GM11168 (cell line): ENCODE data around the gene PPP6R3.

Source experiments
- in situ Hi-C: fragments of 300-500 bp; cut with MboI; formaldehyde crosslinking; loops from one replicate; pipeline ENCODE4 v1.12.0; 2022; ENCODE audit warnings: low sequenced_read_pairs; ENCODE audit not compliant: unreplicated experiment

Gene PPP6R3

GRCh38 chr11:68480852-68481510, 20.4 kb downstream of the PPP6R3 start:
- in situ Hi-C loops: no loop called here

GRCh38 chr11:68481579-68482240, 21.2 kb downstream of the PPP6R3 start:
- in situ Hi-C loops: no loop called here

GRCh38 chr11:68488623-68489022, 28.1 kb downstream of the PPP6R3 start:
- in situ Hi-C loops: no loop called here

DNA sequence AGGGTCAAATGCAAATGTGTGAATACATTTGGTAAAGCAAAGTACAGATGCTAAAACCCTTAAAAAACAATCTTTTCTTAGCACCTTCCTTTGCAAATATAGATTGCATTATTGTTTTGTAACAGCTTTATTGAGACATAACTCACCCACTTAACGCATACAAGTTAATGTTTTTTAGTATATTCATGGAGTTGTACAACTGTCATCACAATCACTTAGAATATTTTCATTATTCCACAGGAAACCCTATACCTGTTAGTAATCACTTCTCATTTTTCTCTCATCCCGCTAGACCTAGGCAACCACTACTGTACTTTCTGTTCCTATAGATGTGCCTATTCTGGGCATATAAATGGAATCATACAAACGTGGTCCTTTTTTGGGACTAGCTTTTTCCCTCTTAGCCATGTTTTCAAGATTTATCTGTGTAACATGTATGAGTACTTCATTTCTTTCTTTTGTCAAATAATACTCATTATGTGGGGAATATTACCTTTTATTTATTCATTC, 34.7 kb downstream of the PPP6R3 start:
- in situ Hi-C loops: no loop called here

DNA sequence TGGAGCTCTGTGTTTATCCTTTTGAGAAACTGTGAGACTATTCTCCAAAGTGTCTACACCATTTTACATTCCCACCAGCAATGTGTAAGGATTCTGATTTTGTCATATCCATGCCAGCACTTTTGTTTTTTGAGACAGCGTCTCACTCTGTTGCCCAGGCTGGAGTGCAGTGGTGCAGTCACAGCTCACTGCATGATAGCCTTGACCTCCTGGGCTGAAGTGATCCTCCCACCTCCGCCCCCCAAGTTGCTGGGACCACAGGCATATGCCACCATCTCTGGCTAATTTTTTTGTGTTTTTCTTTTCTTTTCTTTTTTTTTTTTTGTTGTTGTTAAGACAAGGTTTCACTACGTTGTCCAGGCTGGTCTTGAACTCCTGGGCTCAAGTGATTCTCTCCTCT, 35.3 kb downstream of the PPP6R3 start:
- in situ Hi-C loops: no loop called here

DNA sequence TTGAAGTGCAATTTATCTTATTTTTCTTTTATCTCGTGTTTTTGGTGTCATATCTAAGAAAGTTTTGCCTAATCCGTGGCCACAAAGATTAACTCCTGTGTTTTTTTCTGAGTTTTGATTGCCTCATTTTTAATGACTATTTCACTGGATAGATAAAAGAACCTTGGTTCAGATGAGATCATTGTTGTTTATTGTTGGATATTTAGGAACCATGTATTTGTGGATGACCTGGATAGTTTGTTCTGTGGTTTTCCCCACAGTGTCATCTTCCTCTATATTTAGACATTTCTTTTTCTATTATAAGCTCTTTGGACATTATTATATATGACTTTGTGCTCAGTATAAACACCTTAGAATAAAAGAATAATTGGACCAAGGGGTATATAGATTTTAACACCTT, 37.2 kb downstream of the PPP6R3 start:
- in situ Hi-C loops: no loop called here

GRCh38 chr11:68498321-68498720, 37.8 kb downstream of the PPP6R3 start:
- in situ Hi-C loops: no loop called here

DNA sequence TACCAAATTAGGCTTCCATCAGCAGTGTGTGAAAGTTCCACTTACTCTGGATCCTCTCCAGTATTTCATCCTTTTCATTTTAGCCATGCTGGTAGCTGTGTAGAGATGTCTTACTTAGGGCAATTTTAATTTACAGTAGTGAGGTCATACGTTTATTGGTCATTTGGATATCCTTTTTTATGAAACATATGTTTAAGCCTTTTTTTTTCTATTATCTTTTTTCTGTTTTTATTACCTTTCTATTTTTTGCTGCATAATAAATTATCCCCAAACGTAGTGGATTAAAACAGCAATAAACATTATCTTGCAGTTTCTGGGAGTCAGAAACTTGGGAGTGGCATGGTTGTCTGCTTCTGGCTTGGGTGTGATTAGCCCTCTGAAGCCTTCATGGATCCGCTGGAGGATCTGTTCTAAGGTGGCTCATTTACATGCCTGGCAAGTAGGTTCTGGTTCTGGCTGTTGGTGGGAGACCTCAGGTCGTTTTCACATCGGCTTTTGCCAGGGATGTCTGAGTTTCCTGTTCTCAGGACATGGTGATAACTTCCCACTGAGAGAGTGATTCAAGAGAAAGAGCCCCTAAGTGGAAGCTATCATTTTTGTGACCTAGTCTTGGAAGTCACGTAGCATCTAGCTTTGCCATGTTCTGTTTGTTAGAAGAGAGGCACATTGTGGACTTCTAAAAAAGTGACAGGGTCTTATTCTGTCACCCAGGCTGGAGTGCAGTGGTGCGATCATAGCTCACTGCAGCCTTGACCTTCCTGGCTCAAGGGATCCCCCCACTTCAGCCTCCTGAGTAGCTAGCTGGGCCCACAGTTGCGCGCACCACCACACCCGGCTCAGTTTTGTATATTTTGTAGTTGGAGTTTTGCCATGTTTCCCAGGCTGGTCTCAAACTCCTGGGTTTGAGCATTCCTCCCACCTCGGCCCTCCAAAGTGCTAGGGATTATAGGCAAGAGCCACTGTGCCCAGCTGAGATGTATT, 38.6 kb downstream of the PPP6R3 start:
- in situ Hi-C loops: no loop called here

- in situ Hi-C loops: no loop called here
Measured at GRCh38 chr11:68500206-68500605, 39.7 kb downstream of the PPP6R3 start.

- in situ Hi-C loops: no loop called here
Measured at GRCh38 chr11:68501813-68502212, 41.3 kb downstream of the PPP6R3 start.

DNA sequence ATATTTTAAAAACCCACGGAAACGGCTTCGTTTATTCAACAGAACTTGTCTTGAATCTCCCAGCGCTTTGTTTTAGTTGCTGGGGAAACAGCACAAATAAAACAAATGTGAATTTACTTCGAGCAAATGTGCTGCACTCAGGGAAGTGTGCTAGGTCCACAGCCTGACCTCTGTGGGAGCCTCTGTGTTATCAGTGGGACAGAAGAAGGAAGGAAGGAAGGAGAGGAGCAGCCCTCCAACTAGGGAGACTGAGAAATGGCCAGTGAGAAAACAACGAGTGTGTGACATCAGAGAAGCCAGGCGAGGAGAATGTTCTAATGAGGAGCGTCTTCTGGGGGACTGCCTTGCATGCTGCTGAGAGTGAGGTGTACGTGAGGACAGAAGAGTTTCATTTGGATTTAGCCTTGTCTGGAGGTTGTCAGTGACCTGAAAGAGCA, 42.7 kb downstream of the PPP6R3 start:
- in situ Hi-C loops: no loop called here

DNA sequence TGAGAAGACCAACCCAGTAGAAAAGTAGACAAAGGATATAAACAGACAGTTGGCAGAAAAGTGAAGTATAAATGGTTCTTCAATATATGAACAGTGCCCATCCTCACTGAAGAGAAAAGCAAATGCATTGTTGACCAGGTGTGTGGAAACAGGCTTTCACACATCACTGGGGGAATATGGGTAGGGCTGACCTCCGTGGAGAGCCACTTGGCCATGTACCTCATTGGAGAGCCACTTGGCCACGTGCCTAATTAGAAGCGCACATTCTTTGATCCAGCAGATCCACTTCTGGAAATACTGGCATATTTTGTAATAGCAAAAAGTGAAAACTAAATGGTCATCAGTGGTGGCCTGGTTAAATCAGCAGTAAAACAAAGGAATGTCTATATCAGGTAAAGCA, 43.2 kb downstream of the PPP6R3 start:
- in situ Hi-C loops: no loop called here

- in situ Hi-C loops: no loop called here
Measured at GRCh38 chr11:68504432-68505066, 44.0 kb downstream of the PPP6R3 start.

DNA sequence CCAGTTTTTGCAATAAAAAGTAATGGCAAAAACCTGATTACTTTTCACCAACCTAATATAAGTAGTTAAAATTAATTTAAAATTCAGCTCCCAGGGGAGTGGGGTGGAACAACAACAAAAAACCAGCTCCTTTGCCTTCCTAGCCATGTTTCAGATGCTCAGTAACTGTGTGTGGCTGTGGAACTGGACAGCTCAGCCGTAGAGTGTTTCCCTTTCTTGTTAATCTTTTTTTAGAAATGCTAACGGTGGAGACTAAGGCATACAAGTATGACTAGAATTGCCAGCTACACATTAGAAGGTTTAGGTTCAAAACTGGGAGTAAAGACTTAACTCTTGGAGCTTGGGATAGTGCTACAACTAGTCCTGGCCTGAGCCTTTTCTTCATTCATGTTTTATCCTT, 45.0 kb downstream of the PPP6R3 start:
- in situ Hi-C loops: no loop called here

DNA sequence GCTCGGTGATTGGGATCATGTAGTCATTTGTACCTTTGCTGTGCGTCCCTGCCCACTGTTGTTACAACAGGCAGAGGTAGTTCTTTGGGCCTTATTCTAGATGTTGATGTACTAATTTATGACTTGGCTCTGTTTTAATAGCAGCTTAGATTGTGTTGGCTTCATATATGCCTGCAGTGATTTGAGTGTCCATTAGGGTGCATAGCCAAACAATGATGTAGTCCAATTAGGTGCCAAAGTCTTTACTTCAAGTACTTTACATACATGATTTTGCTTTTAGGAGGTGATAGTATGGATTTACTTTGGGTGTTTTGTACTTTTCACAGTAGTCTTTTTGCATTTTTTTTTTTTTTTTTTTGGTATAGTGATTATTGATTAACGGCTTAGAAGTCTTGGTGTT, 46.4 kb downstream of the PPP6R3 start:
- in situ Hi-C loops: no loop called here

DNA sequence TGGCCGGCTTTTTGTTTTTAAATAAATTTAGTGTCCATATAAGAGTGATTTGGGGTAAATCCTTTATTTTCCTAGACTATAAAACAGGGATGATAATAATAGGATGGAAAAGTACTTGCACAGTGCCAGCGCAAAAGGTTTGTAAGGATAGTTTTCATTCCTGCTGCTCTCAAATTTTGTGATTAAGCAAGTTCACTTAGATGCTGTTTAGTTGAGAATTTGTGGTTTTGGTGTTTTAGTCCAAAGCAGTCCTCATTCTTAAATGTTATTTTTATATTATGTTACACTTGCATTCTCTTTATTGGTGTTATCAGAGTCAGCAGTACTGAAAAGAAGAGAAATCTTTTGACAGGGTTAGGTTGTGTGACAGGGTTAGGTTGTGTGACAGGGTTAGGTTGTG, 47.9 kb downstream of the PPP6R3 start:
- in situ Hi-C loops: no loop called here

DNA sequence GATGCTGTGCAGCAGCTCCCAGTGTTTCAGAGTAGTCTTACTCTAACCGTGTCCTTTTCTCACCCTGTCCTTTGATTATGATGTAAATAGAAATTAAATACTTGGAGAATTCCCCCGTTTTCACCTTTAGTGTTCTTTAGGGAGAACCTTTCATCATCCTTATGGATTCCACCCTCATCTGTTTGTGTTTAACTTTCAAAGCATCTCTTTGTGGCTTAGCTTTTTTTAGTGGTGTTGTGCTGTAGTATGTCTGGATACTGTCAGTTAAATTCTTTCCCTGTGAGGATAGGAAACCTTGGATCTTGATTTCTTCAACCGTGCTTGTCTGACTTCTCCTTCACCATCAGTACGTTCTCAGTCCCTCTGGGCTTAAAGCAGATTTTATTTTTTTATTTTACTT, 48.5 kb downstream of the PPP6R3 start:
- in situ Hi-C loops: no loop called here

DNA sequence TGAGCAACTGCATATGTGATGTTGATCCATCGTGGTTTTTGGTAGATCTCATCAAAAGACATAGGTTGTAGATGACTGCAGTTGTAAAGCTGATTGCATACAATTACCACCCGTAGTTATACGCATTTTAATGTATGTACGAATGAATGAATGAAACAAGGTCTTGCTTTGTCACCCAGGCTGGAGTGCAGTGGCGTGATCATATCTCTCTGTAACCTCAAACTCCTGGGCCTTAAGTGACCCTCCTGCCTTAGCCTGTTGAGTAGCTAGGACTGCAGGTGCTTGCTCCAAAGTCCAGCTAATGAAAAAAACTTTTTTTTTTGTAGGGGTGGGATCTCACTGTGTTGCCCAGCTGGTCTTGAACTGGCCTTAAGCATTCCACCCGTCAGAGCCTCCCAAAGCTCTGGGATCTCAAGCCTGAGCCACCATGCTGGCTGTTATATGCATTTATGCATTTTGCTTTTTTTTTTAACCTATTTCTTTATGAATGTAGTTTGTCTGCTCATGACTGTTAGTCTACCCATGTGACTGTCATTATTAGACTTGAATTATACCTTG, 53.5 kb downstream of the PPP6R3 start:
- in situ Hi-C loops: no loop called here

GRCh38 chr11:68517121-68517741, 56.7 kb downstream of the PPP6R3 start:
- in situ Hi-C loops: no loop called here

GRCh38 chr11:68518191-68518590, 57.6 kb downstream of the PPP6R3 start:
- in situ Hi-C loops: no loop called here
